ENCODE data around the gene MEAK7. TPM values are rescaled to one million over a fixed set of nuclear protein-coding genes. Genes with fewer than 3 reads are reported as not detected.
A peak's percentile ranks its signal among the peaks of the same experiment; 100 is the strongest.

MEAK7 gene
- total RNA-seq, 1 donor from 2014 or later, result 13.0 TPM

DNA sequence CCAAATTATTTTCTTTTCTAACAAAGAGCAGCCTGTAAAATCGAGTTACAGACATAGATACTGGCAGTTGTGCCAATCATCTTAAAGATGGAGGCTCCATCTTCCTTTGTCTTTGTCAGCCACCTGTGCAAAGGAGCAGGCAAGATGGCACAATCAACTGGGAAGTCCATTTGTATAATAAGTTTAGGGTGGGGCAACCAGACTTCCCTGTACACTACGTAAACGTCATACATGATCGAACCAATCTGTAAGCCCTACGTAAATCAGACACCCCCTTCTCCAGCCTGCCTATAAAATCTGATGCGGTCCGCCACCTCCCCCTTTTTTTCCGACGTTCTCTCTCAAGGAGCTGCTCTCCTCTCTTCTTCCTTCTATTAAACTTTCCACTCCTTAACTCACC is 31.4 kb upstream of the MEAK7 start:
- no peaks in the 10 kb centered on the region for H3K27me3 ChIP-seq (ENCODE audit: low read depth)
- no peaks in the 10 kb centered on the region for H3K9me3 ChIP-seq
- TF ChIP-seq, protein P1, sequence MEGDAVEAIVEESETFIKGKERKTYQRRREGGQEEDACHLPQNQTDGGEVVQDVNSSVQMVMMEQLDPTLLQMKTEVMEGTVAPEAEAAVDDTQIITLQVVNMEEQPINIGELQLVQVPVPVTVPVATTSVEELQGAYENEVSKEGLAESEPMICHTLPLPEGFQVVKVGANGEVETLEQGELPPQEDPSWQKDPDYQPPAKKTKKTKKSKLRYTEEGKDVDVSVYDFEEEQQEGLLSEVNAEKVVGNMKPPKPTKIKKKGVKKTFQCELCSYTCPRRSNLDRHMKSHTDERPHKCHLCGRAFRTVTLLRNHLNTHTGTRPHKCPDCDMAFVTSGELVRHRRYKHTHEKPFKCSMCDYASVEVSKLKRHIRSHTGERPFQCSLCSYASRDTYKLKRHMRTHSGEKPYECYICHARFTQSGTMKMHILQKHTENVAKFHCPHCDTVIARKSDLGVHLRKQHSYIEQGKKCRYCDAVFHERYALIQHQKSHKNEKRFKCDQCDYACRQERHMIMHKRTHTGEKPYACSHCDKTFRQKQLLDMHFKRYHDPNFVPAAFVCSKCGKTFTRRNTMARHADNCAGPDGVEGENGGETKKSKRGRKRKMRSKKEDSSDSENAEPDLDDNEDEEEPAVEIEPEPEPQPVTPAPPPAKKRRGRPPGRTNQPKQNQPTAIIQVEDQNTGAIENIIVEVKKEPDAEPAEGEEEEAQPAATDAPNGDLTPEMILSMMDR (IDR thresholded peaks at IDR 0.05), result no peak
- intact Hi-C loops (cut with DNase I), result no loop called here
- no peak overlapping the region for H3K27ac ChIP-seq
- no peak for DNase-seq
- H3K4me1 ChIP-seq, result peaks cover 26% of the 10 kb centered on the region
- H3K4me3 ChIP-seq, result no peak overlapping the region
- no peaks in the 10 kb centered on the region for H3K36me3 ChIP-seq
- no peak for ATAC-seq

DNA sequence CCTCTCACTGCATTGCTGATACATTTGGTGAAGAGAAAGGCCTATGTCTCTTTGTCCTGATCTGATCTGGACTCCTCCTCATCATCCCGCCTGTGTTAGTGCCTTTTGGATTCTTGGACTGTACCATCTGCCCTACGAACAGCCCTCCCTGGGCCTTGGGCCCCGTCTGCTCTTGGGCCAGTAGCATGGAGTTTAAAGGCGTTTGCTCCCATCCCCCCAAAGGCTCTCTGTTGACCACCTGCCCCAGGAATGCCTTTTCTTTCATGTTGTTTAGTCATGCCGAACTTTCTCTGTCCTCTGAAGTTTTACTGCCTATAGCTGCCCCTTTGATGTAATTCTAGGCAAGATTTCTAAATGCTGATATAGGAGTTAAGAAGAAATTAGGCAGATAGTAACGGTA is 30.9 kb upstream of the MEAK7 start:
- no peak for ATAC-seq
- no peak overlapping the region for H3K27ac ChIP-seq
- no peak for DNase-seq
- no peaks in the 10 kb centered on the region for H3K36me3 ChIP-seq
- no peaks in the 10 kb centered on the region for H3K27me3 ChIP-seq (ENCODE audit: low read depth)
- H3K4me1 ChIP-seq, result peaks cover 26% of the 10 kb centered on the region
- intact Hi-C loops (cut with DNase I), result no loop called here
- H3K9me3 ChIP-seq, result no peaks in the 10 kb centered on the region
- TF ChIP-seq, protein P1 (IDR thresholded peaks at IDR 0.05), result no peak
- no peak overlapping the region for H3K4me3 ChIP-seq

GRCh38 chr16:84534815-84535214 is 30.4 kb upstream of the MEAK7 start:
- H3K9me3 ChIP-seq, result no peaks in the 10 kb centered on the region
- TF ChIP-seq, protein P1 (IDR thresholded peaks at IDR 0.05), result no peak
- ATAC-seq (no peak), DNase-seq (no peak)
- no peaks in the 10 kb centered on the region for H3K27me3 ChIP-seq (ENCODE audit: low read depth)
- peaks cover 26% of the 10 kb centered on the region for H3K4me1 ChIP-seq
- no peak overlapping the region for H3K4me3 ChIP-seq
- H3K36me3 ChIP-seq, result no peaks in the 10 kb centered on the region
- no peak overlapping the region for H3K27ac ChIP-seq
- intact Hi-C loops (cut with DNase I), result no loop called here

- intact Hi-C loops (cut with DNase I), result no loop called here
- H3K9me3 ChIP-seq, result no peaks in the 10 kb centered on the region
- no peak overlapping the region for H3K4me3 ChIP-seq
- no peaks in the 10 kb centered on the region for H3K27me3 ChIP-seq (ENCODE audit: low read depth)
- no peaks in the 10 kb centered on the region for H3K36me3 ChIP-seq
- TF ChIP-seq, protein P1 (IDR thresholded peaks at IDR 0.05), result no peak
- peak in 1 of 2 donors; percentile 8 for ATAC-seq
- H3K4me1 ChIP-seq, result peaks cover 31% of the 10 kb centered on the region
- peak overlapping the region; percentile 79 for H3K27ac ChIP-seq
- peak; percentile 3 for DNase-seq
These were observed 28.5 kb upstream of the MEAK7 start for GRCh38 chr16:84532855-84533486.

DNA sequence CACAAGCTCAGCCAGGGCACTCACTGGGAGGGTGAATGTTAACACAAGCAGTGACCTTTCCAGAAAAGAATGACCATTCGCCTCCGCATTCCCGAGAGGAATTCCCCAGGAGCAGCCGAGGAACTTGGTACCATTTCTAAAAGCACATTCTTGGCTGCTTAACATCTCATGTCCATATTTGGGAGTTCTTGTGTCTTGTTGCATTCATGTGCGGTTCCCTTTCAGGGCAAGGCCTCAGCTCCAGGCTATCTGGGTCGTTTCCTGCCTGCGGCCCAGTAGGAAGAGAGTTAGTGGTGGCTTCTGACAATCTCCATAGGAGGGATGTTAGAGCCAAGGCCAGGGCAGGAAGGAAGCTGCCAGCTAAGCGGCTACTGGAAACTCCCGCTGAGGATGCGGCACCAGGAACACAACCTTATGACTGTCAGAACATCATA is 27.8 kb upstream of the MEAK7 start:
- Histone ChIP-seq H3K4me3 (no peak overlapping the region), H3K27ac (peak overlapping the region; percentile 79), H3K27me3 (ENCODE audit: low read depth) (no peaks in the 10 kb centered on the region), H3K36me3 (no peaks in the 10 kb centered on the region), H3K4me1 (peaks cover 38% of the 10 kb centered on the region), H3K9me3 (no peaks in the 10 kb centered on the region)
- TF ChIP-seq, protein P1 (IDR thresholded peaks at IDR 0.05), result no peak
- intact Hi-C loops (cut with DNase I), result no loop called here
- ATAC-seq (peak; percentile 82 to 83), DNase-seq (no peak)
